GM12878 (cell line): ENCODE data around the gene STPG3. TPM values are rescaled to one million over a fixed set of nuclear protein-coding genes. Genes with fewer than 3 reads are reported as not detected.
A peak's percentile ranks its signal among the peaks of the same experiment; 100 is the strongest.

ENCODE experiments used
- ATAC-seq: fragments of 200-7000 bp; cut with Tn5 transposase; 3 replicates; pipeline ENCODE4 v1.9.1; 2020; ENCODE audit warnings: mild to moderate bottlenecking, moderate library complexity
- BruUV-seq: library from RNA; stranded (reverse); fragments of 400-500 nt; replicated peaks from 2 replicates; lab custom pipeline; 2021; lab: Mats Ljungman, UMichigan
- CTCF ChIA-PET: fragments of 300-600 bp; sonication (Branson Sonifier 250); formaldehyde crosslinking; extraction: SDS; loops from one replicate; lab custom pipeline; 2021; ENCODE audit warnings: inconsistent platforms; lab: Yijun Ruan, JAX
- POLR2A ChIA-PET: fragments of 350-600 bp; formaldehyde crosslinking; extraction: SDS; loops from one replicate; lab custom pipeline; 2021; ENCODE audit warnings: inconsistent platforms; lab: Charles Lee
- RAD21 ChIA-PET: fragments of 300-600 bp; sonication (Branson Sonifier 250); formaldehyde crosslinking; loops from one replicate; lab custom pipeline; 2023; ENCODE audit warnings: antibody characterized with exemption; ENCODE audit not compliant: unreplicated experiment; lab: Charles Lee
- SMC1A ChIA-PET: fragments of 300-600 bp; sonication (Branson Sonifier 250); formaldehyde crosslinking; loops from one replicate; lab custom pipeline; 2023; ENCODE audit not compliant: unreplicated experiment, uncharacterized antibody; lab: Charles Lee
- DNase-seq: peaks from one replicate; pipeline ENCODE4 v3.0.0-alpha.2; 2011; ENCODE audit warnings: low read depth, low spot score
- FAIRE-seq: peaks from 3 replicates; lab custom pipeline; 2011; peaks lifted over from hg19 to GRCh38; lab: Jason Lieb, UNC
- H2AFZ ChIP-seq: 2 replicates; pipeline ENCODE4 v1.6.0; 2011; ENCODE audit warnings: low read depth, low read length, control low read depth; ENCODE audit not compliant: control insufficient read depth
- H3K27ac ChIP-seq: 2 replicates; pipeline ENCODE4 v1.5.1; 2011; ENCODE audit warnings: control low read depth; ENCODE audit not compliant: control insufficient read depth, insufficient read depth
- H3K27me3 ChIP-seq, 2 experiments: replicated peaks in 1 of 2; 2 replicates each; pipeline versions ENCODE4 v1.6.0 to v1.6.1; 2011; ENCODE audit warnings: low read length in 1 of 2; ENCODE audit not compliant: control insufficient read depth in 2 of 2, insufficient read depth in 2 of 2
- H3K36me3 ChIP-seq, 2 experiments: 2 replicates each; pipeline ENCODE4 v1.5.1; 2011; ENCODE audit warnings: low read length in 1 of 2; ENCODE audit not compliant: control insufficient read depth in 2 of 2, insufficient read depth in 2 of 2
- H3K4me1 ChIP-seq: 2 replicates; pipeline ENCODE4 v1.6.1; 2011; ENCODE audit warnings: mild to moderate bottlenecking, low read length, moderate library complexity, mixed read lengths; ENCODE audit not compliant: control insufficient read depth, insufficient read depth
- H3K4me2 ChIP-seq: 2 replicates; pipeline ENCODE4 v1.6.0; 2011; ENCODE audit warnings: control low read depth; ENCODE audit not compliant: control insufficient read depth, insufficient read depth
- H3K4me3 ChIP-seq: fragments of 200-600 bp; sonication (generic); 2 replicates; pipeline ENCODE4 v1.5.1; 2016
- H3K79me2 ChIP-seq: 2 replicates; pipeline ENCODE4 v1.6.0; 2011; ENCODE audit warnings: low read length; ENCODE audit not compliant: control insufficient read depth, insufficient read depth
- H3K9ac ChIP-seq: 2 replicates; pipeline ENCODE4 v1.8.0; 2011; ENCODE audit warnings: low read length, control low read depth, mixed read lengths; ENCODE audit not compliant: control insufficient read depth, insufficient read depth
- H3K9me3 ChIP-seq: replicated peaks from 3 replicates; pipeline ENCODE4 v1.5.1; 2011; ENCODE audit warnings: mild to moderate bottlenecking, low read length; ENCODE audit not compliant: control insufficient read depth, insufficient read depth
- H4K20me1 ChIP-seq: 2 replicates; pipeline ENCODE4 v1.6.0; 2011; ENCODE audit not compliant: control insufficient read depth, insufficient read depth
- BHLHE40 ChIP-seq, 2 experiments: fragments of 450-650 bp in 1 of 2; IDR thresholded peaks; 2 replicates each; pipeline ENCODE4 v1.6.1; 2011 to 2017; ENCODE audit warnings: low read depth in 2 of 2, borderline replicate concordance in 1 of 2, improper control_type of control experiment in 1 of 2, low read length in 1 of 2, mild to moderate bottlenecking in 1 of 2
- CHD1 ChIP-seq: IDR thresholded peaks from 2 replicates; pipeline ENCODE4 v1.6.1; 2012; ENCODE audit warnings: low read depth, low read length, improper control_type of control experiment
- GATAD2B ChIP-seq: fragments of 450-650 bp; conservative IDR thresholded peaks from 2 replicates; pipeline ENCODE4 v1.6.1; 2017; ENCODE audit warnings: low read depth, mild to moderate bottlenecking, moderate library complexity
- MEF2A ChIP-seq: IDR thresholded peaks from 2 replicates; pipeline ENCODE4 v1.6.1; 2011; ENCODE audit warnings: low read depth, mild to moderate bottlenecking, low read length, moderate library complexity; ENCODE audit not compliant: insufficient read depth
- NR2C1 ChIP-seq: fragments of 450-650 bp; IDR thresholded peaks from 2 replicates; pipeline ENCODE4 v1.6.1; 2017; ENCODE audit warnings: antibody characterized with exemption, mild to moderate bottlenecking, moderate library complexity
- NR2F1 ChIP-seq: fragments of 450-650 bp; conservative IDR thresholded peaks from 2 replicates; pipeline ENCODE4 v1.6.1; 2017; ENCODE audit warnings: mild to moderate bottlenecking
- RAD51 ChIP-seq: fragments of 450-650 bp; IDR thresholded peaks from 2 replicates; pipeline ENCODE4 v1.6.1; 2016; ENCODE audit warnings: moderate library complexity, mild to moderate bottlenecking, inconsistent platforms
- SMARCA5 ChIP-seq: fragments of 450-650 bp; IDR thresholded peaks from 2 replicates; pipeline ENCODE4 v1.6.1; 2017; ENCODE audit warnings: mild to moderate bottlenecking
- SUPT20H ChIP-seq: IDR thresholded peaks from 2 replicates; pipeline ENCODE4 v1.6.1; 2011; ENCODE audit warnings: low read depth, mild to moderate bottlenecking, low read length, moderate library complexity, borderline replicate concordance; ENCODE audit not compliant: control insufficient read depth
- TAF1 ChIP-seq: IDR thresholded peaks from 2 replicates; pipeline ENCODE4 v1.6.1; 2011; ENCODE audit warnings: mild to moderate bottlenecking, low read depth, low read length, borderline replicate concordance
- WGBS: methylation state at CpG from one replicate; pipeline ENCODE4 v1.1.6; 2016; ENCODE audit warnings: low lambda C conversion rate; ENCODE audit not compliant: insufficient replicate concordance, insufficient coverage; ENCODE audit errors: missing lambda C conversion rate; 5-methylcytosine and 5-hydroxymethylcytosine counted together
- in situ Hi-C: fragments of 300-500 bp; cut with MboI; formaldehyde crosslinking; loops from 9 replicates; pipeline ENCODE4 v1.14.3; 2018; ENCODE audit warnings: mixed read lengths
- intact Hi-C: fragments of 100-400 bp; cut with micrococcal nuclease; formaldehyde crosslinking; loops from one replicate; pipeline ENCODE4 v1.14.2; 2022; ENCODE audit not compliant: unreplicated experiment
- polyA plus RNA-seq, 11 experiments: library from polyadenylated mRNA; depleted of rRNA in 4 of 11; unstranded in 6 of 11; stranded (reverse) in 5 of 11; fragments of >200 nt; fragmentation: Nextera tagmentation in 4 of 11; fragmentation: Illumina TruSeq in 1 of 11; extraction: Ambion mirVana in 4 of 11; extraction: Trizol in 1 of 11; gene quantifications; 1 replicate in 1 of 11; 2 replicates in 10 of 11; pipeline versions ENCODE4 v1.2.1 to v1.2.3, GENCODE V29; 2011 to 2016; ENCODE audit warnings: inconsistent platforms in 2 of 11, missing spikeins in 2 of 11, low read depth in 1 of 11
- total RNA-seq, 4 experiments: library from RNA; depleted of rRNA in 3 of 4; stranded (reverse); fragments of >200 nt in 3 of 4; fragmentation: Illumina TruSeq in 1 of 4; extraction: Trizol in 1 of 4; gene quantifications; 2 replicates each; pipeline versions ENCODE4 v1.2.1 to v1.2.3, GENCODE V29; 2013 to 2021
- TF ChIP-seq, protein P1 (sequence below): fragments of 450-650 bp; IDR thresholded peaks from 2 replicates; pipeline ENCODE4 v1.6.1; 2017; ENCODE audit warnings: antibody characterized with exemption, mild to moderate bottlenecking, moderate library complexity
- TF ChIP-seq, protein P2 (sequence below): fragments of 450-650 bp; IDR thresholded peaks from 2 replicates; pipeline ENCODE4 v1.6.1; 2016; ENCODE audit warnings: mild to moderate bottlenecking, moderate library complexity, borderline replicate concordance

Gene STPG3
- total and polyA plus RNA-seq, 10 of the 15 experiments (the other 5 are each of a cell fraction or from before 2014, with no cell fraction given): not detected

DNA sequence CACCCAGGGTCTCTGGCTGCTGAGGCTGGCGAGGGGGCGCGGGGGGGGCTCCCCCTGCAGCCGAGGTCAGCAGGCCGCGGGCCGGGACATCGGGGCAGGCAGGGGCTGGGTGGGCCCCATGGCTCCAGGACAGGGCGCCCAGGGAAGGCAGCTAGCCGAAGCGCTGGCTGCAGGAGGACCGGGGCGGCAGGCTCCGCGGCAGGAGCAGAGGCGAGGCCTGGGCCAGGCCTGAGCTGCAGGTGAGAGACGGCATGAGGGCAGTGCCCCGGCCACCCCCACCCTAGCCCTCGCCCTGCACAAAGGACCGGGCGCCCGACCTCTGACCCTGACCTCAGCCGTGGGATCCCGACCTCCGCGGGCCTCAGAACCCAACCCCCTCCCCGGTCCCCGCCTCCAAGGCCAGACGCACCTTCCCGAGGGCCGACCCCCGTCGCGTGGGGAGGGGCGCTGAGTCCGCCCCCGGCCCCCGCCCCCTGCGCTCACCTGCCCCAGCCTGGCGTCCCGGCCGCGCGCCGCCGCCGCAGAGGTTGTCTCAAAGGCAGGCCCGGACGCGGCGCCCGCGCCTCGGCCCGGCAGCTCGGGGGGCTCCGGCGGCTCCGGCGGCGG is 29.5 kb upstream of the STPG3 start:
- H3K4me1 ChIP-seq: peaks cover 16% of the 10 kb centered on the region
- in situ Hi-C loops (no loop called here), intact Hi-C loops (loop anchor here (2.0 to 10.0 kb wide), 3 partner anchors 21 to 177 kb away; partner anchors contain the start of genes ANAPC2, NPDC1, SSNA1 and TPRN)
- peak overlapping the region; percentile 55 for H3K4me2 ChIP-seq
- 22% methylated on average over 15 of the region's 61 CpGs for WGBS
- ATAC-seq (no peak), DNase-seq (no peak), FAIRE-seq (no peak)
- ChIA-PET POLR2A (interaction anchor here (0.8 to 5.5 kb wide), 9 partner anchors 11 to 95 kb away, joined by 3 to 68 read pairs (median 18); partner anchors contain the start of genes NDOR1, TMEM203, TPRN and TUBB4B), SMC1A (no interaction called here), CTCF (interaction anchor here (1.1 to 3.7 kb wide), 2 partner anchors 33 to 71 kb away, joined by 3 to 18 read pairs; partner anchors contain the start of genes ANAPC2 and SSNA1), RAD21 (interaction anchor here (0.5 to 1.8 kb wide), 4 partner anchors 17 to 521 kb away, joined by 3 to 7 read pairs (median 4); partner anchors contain the start of genes NDOR1, TMEM203 and TPRN)
- no TSS peak for BruUV-seq
- peak overlapping the region; percentile 22; the same call in 1 of the 2 replicates for H3K4me3 ChIP-seq
- H3K9me3 ChIP-seq: no peaks in the 10 kb centered on the region
- H3K9ac ChIP-seq: no peak overlapping the region
- H3K27ac ChIP-seq: no peak overlapping the region
- peaks cover 0 to 2% of the 10 kb centered on the region in 2 experiments; a peak in 1 of 4 replicates for H3K36me3 ChIP-seq
- no peaks in the 10 kb centered on the region for H4K20me1 ChIP-seq
- no peaks in the 10 kb centered on the region for H3K79me2 ChIP-seq
- H2AFZ ChIP-seq: no peak overlapping the region; the same call in 1 of the 2 replicates
- H3K27me3 ChIP-seq: no peaks in the 10 kb centered on the region
- TF ChIP-seq, protein P1, sequence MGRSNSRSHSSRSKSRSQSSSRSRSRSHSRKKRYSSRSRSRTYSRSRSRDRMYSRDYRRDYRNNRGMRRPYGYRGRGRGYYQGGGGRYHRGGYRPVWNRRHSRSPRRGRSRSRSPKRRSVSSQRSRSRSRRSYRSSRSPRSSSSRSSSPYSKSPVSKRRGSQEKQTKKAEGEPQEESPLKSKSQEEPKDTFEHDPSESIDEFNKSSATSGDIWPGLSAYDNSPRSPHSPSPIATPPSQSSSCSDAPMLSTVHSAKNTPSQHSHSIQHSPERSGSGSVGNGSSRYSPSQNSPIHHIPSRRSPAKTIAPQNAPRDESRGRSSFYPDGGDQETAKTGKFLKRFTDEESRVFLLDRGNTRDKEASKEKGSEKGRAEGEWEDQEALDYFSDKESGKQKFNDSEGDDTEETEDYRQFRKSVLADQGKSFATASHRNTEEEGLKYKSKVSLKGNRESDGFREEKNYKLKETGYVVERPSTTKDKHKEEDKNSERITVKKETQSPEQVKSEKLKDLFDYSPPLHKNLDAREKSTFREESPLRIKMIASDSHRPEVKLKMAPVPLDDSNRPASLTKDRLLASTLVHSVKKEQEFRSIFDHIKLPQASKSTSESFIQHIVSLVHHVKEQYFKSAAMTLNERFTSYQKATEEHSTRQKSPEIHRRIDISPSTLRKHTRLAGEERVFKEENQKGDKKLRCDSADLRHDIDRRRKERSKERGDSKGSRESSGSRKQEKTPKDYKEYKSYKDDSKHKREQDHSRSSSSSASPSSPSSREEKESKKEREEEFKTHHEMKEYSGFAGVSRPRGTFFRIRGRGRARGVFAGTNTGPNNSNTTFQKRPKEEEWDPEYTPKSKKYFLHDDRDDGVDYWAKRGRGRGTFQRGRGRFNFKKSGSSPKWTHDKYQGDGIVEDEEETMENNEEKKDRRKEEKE: no peak
- TF ChIP-seq NR2F1 (peak; percentile 94), BHLHE40 (IDR thresholded peaks at IDR 0.05; ENCODE audit: borderline replicate concordance in 1 of 2, low read depth in 2 of 2, low read length in 1 of 2) (0 out of 4 replicates have a peak, but pooled peaks of 1 of the 2 experiments have one; percentile 7), TAF1 (no peak), SMARCA5 (no peak), RAD51 (no peak), GATAD2B (no peak), CHD1 (no peak), MEF2A (no peak), NR2C1 (peak; percentile 69), SUPT20H (no peak)
- TF ChIP-seq, protein P2, sequence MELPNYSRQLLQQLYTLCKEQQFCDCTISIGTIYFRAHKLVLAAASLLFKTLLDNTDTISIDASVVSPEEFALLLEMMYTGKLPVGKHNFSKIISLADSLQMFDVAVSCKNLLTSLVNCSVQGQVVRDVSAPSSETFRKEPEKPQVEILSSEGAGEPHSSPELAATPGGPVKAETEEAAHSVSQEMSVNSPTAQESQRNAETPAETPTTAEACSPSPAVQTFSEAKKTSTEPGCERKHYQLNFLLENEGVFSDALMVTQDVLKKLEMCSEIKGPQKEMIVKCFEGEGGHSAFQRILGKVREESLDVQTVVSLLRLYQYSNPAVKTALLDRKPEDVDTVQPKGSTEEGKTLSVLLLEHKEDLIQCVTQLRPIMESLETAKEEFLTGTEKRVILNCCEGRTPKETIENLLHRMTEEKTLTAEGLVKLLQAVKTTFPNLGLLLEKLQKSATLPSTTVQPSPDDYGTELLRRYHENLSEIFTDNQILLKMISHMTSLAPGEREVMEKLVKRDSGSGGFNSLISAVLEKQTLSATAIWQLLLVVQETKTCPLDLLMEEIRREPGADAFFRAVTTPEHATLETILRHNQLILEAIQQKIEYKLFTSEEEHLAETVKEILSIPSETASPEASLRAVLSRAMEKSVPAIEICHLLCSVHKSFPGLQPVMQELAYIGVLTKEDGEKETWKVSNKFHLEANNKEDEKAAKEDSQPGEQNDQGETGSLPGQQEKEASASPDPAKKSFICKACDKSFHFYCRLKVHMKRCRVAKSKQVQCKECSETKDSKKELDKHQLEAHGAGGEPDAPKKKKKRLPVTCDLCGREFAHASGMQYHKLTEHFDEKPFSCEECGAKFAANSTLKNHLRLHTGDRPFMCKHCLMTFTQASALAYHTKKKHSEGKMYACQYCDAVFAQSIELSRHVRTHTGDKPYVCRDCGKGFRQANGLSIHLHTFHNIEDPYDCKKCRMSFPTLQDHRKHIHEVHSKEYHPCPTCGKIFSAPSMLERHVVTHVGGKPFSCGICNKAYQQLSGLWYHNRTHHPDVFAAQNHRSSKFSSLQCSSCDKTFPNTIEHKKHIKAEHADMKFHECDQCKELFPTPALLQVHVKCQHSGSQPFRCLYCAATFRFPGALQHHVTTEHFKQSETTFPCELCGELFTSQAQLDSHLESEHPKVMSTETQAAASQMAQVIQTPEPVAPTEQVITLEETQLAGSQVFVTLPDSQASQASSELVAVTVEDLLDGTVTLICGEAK: no peak
